ENCODE measurements around the gene BCL6B. TPM values are rescaled to one million over a fixed set of nuclear protein-coding genes. Genes with fewer than 3 reads are reported as not detected.

BCL6B gene, protein sequence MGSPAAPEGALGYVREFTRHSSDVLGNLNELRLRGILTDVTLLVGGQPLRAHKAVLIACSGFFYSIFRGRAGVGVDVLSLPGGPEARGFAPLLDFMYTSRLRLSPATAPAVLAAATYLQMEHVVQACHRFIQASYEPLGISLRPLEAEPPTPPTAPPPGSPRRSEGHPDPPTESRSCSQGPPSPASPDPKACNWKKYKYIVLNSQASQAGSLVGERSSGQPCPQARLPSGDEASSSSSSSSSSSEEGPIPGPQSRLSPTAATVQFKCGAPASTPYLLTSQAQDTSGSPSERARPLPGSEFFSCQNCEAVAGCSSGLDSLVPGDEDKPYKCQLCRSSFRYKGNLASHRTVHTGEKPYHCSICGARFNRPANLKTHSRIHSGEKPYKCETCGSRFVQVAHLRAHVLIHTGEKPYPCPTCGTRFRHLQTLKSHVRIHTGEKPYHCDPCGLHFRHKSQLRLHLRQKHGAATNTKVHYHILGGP
- 82.0 and 127 TPM in 2 replicates for total RNA-seq

DNA sequence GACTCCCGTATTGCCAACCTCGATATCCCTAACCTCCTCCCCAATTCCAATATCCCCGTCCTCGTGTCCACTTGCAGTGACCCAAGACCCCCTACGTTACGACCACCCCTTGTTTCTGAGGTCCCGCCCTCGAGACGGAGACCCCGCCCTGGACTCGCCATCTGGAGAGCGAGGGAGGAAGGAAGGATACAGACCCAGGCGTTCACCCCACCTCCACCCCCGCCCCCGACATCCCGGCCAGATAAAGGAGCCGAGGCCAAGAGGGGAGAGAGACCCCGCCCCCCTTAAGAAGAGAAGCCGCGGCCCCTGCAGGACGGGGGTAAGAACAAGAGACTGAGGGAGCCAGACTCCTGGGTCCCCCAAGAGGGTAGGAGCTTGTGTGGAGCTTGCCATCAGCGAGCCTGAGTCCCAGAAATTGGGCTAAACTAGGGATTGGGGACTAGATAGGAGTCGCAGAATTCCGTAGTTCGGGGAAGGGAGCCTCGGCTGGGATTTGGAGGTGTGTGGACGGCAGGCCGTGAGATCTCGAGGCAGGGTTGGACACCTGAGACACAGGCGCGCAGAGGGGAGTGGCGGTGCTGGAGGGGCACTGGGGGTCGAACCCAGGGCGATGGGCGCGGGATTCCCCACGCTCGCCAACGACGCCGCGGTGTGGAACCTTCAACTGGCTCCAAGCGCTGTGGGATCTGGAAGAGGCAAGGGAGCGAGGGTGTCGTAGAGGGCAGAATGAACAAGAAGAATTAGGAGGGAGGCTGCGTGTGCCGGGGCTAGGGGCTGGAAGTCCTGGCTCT lies at the start of gene BCL6B:
Gene BCL6B, plus strand, starts transcription at position 270 of the 791 bp plus-strand sequence. CDS start 622 bp downstream, outside the sequence.

GRCh38 chr17:6995500-6996255 lies 27.2 kb upstream of the BCL6B start, which contains the start of gene ALOX12:
TSS of gene ALOX12 (plus strand) at chr17:6996049. CDS start at chr17:6996118, 69 bp downstream.

GRCh38 chr17:7035591-7036368 lies 12.9 kb downstream of the BCL6B start, which contains the start of gene SLC16A13:
TSS of gene SLC16A13 (plus strand) at chr17:7036015. CDS start at chr17:7036383, 368 bp downstream.

GRCh38 chr17:7043497-7044198 lies 20.8 kb downstream of the BCL6B start, which contains the start of gene SLC16A11:
TSS of gene SLC16A11 (minus strand) at chr17:7044092. CDS start at chr17:7043513, 579 bp downstream.

Other genes starting within 250 kb of the BCL6B start
- 0.56 and 1.3 TPM in 2 replicates for gene FBXO39, start 246.8 kb upstream of the BCL6B start, total RNA-seq
- gene TEKT1, start 191.3 kb upstream of the BCL6B start, total RNA-seq: not detected in 2 replicates
- gene ALOX12, start 27.0 kb upstream of the BCL6B start, total RNA-seq: not detected in 2 replicates
- gene RNASEK, start 10.4 kb upstream of the BCL6B start, total RNA-seq: 39.8 and 43.5 TPM in 2 replicates
- 0.54 and 1.4 TPM in 2 replicates for gene SLC16A13, start 13.0 kb downstream of the BCL6B start, total RNA-seq
- 0.09 and 0.38 TPM in 2 replicates for gene SLC16A11, start 21.0 kb downstream of the BCL6B start, total RNA-seq
- gene CLEC10A, start 57.2 kb downstream of the BCL6B start, total RNA-seq: 0.19 and 0.54 TPM in 2 replicates
- gene ASGR2, start 91.8 kb downstream of the BCL6B start, total RNA-seq: not detected in 2 replicates
- gene ASGR1, start 156.3 kb downstream of the BCL6B start, total RNA-seq: 9.2 TPM in 2 replicates
- 10.3 and 23.2 TPM in 2 replicates for gene DLG4, start 196.8 kb downstream of the BCL6B start, total RNA-seq
- gene ACADVL, start 196.9 kb downstream of the BCL6B start, total RNA-seq: 192 and 322 TPM in 2 replicates
- 37.3 and 41.1 TPM in 2 replicates for gene DVL2, start 211.5 kb downstream of the BCL6B start, total RNA-seq
- 37.7 and 45.1 TPM in 2 replicates for gene PHF23, start 216.4 kb downstream of the BCL6B start, total RNA-seq
- 92.4 and 120 TPM in 2 replicates for gene GABARAP, start 219.4 kb downstream of the BCL6B start, total RNA-seq
- gene CTDNEP1, start 228.7 kb downstream of the BCL6B start, total RNA-seq: 19.3 and 39.2 TPM in 2 replicates
- gene ELP5, start 229.2 kb downstream of the BCL6B start, total RNA-seq: 30.2 and 31.5 TPM in 2 replicates
- gene CLDN7, start 239.4 kb downstream of the BCL6B start, total RNA-seq: 13.4 and 15.9 TPM in 2 replicates